NAMALWA (cell line): ENCODE measurements around the gene PTPRD.

ENCODE experiments used
- DNase-seq: peaks from one replicate; pipeline ENCODE4 v3.0.0-alpha.2; 2015; ENCODE audit warnings: low spot score

Gene PTPRD

GRCh38 chr9:8860086-8860485, 1752.7 kb downstream of the PTPRD start:
- no peak for DNase-seq

DNA sequence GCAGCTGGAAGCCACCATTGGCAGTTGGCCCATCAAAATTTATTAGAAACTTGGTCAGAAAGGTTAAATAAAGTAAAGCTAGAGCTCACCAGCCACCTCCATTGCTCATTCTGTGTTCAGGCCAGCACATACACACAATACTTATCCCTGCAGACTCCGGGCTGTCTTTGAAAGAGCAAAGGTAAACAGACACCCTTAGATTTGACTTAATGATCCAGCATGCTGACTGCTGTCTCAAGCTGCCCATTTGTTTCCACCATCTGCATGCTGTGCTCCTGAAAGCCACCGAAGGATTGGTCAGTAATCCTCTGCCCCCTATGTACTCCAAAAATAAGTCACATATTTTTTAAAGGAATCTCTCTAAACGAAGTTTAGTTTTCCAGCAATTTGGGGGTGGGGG, 1753.4 kb downstream of the PTPRD start:
- DNase-seq = no peak

DNA sequence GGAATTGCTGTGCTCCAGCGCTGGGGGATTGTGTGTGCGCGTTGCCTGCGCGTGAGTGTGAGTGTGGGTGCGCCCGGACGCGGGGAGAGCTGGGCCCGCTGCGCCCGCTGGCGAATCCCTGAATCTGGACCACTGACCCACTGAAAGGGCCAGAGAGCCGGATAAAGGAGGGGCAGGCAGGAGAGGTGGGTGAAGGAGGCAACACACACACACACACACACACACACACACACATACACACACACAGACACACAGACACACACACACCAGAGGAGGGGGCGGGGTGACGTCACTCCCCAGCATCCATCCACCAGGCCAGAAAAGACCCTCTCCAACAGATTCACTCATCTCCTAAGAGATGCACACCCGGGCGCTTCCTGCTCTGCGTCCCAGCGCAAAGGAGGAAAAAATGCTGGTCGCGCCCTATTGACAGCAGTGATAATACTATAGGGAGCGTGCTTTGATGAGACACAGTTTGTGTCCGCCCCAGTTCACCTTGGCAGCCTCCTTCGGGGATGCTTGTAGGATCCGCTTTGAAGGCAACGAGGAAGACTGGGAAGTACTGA, 1754.1 kb downstream of the PTPRD start:
- no peak for DNase-seq

DNA sequence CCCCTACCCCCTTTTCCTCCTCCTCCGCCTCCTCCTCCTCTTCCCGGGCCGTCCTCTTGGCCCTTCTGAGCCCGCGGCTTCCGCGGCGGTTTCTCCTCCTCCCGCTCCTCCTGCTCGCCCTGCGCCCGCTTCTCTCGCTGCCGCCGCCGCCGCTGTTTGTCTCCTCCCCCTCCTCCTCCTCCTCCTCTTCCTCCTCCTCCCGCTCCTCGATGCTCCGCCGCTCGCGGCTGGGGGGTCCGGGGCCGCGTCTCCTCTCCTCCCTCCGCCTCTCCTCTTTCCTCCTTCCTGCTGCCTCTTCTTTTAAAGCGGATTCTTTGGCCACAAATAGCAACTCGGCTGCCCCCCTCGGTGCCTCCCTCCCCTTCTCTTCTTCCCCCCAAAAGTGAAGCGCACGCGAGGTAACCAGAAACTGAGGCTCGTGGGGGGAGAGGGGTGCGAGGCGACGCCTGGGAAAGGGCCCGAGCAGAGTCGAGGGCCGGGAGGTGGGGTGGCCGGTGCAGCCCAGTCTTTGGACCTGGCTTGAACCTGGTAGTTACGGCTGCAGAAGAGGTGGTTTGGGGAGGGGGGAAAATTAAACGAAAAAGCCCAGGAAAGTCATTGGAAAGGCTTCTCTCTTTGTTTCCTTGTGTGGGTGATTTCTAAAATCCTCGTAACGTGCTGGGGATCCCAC, 1754.7 kb downstream of the PTPRD start:
- no peak for DNase-seq

GRCh38 chr9:8857068-8857925, 1755.5 kb downstream of the PTPRD start:
- DNase-seq = no peak

GRCh38 chr9:8856396-8857067, 1756.3 kb downstream of the PTPRD start:
- DNase-seq = no peak

DNA sequence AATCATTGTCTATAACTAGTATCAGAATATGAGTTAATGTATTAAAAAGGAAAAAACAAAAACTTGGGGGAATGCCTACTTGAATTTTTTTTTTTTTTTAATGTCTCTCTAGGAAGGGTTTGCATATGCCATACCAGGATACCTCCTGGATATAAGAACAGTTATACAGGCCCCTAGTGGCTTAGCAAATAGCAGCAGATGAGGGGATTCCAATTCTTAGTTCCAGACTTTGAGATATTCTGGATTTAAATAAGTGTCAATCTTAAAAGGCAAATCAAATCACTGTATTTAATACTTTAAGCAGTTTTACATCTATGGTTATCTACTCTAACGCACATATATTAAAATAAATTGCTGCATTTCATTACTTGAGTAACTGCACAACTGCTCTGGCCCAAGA, 1757.8 kb downstream of the PTPRD start:
- no peak for DNase-seq

- no peak for DNase-seq
Measured at GRCh38 chr9:8852301-8852864, 1760.4 kb downstream of the PTPRD start.

- no peak for DNase-seq
Measured at GRCh38 chr9:8850914-8851313, 1761.9 kb downstream of the PTPRD start.

GRCh38 chr9:8845808-8846207, 1767.0 kb downstream of the PTPRD start:
- no peak for DNase-seq

DNA sequence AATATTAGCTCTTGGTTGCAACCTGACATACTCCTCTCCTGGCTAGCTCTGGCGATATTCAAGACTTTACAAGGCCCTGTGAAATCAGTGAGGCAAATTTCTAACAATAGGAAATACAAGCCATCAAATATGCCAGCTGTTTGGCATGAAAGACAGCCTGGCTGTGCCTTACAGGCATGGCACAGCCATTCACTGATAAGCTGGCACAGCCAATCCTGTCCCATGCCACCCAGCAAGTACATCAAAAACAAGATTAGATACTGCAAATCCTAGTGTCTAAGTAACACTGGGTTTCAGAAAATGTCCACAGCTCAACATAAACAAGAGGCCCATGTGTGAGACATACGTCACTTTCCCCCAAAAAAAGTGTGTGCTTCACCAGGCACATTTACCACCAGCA, 1767.4 kb downstream of the PTPRD start:
- DNase-seq = no peak

DNA sequence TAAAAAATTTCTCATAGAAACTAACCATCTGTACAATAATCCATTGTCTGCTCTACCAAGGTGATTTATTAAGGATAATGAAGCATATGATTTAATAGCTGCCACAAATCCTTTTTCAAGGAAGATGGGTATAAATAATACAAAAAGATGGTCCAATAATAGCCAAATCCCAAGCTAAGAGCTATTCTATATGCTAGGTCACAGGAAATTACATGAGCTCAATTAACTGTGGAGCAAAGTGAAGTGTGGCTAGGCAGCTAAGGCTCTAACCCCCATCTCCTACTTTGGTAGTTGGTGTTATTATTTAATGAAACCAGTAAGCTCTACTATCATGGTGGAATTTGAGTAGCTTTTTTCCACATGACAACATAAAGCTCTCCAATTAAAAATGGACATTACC, 1768.3 kb downstream of the PTPRD start:
- DNase-seq = no peak

DNA sequence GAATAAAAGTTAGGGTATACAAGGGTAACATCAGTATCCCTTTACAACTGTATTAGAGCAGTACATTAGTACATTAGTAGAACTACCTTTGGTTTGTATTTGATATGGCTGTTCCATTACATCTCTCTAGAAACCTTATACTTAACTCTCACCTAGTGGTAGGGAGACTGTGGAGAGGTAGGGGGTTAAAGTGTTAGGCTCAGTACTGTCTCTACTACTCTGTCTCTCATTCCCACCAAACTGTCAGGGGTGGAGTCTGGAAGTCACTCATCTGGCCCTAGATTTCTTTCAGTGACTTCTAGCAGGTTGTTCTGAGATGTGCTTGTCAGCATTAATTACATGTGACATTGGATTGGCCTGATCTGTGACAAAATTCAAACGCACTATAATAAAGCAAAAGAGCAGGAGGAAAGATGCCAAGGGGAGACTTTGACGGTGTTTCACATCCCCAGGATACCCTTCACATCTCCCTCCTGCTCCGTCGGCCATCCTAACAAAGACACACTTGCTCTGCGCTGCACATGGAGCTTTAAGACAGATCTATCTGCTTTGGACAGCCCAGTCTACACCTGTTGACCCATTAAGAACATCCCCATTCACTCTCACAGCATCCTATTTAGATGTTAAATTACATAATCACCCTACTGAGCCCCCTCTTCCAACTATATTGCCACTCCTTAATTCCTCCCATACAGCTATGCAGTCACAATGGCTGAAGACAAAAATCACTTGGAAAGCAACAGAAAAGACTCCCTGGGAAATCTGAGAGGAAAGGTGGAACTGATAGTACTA, 1770.2 kb downstream of the PTPRD start:
- DNase-seq = no peak

DNA sequence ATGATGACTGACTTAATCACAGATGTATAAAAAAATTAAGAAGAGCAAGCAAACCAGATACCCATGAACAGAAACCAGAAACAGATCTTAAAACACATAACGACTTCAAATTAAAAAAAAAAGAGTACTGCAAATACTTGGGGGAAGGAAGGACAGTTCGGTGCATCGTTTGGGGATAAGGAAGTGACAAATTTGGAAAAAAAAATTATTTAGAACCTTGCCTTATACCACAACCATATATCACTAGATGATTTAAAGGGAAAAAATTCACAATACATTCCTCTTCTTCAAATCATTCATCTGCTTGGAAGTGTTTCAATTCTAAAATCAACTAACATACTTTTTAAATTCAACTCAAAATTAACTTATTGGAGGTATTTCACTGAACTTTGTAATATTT, 1774.7 kb downstream of the PTPRD start:
- no peak for DNase-seq

GRCh38 chr9:8835291-8835690, 1777.5 kb downstream of the PTPRD start:
- no peak for DNase-seq

- DNase-seq = no peak
Measured at GRCh38 chr9:8832955-8833354, 1779.8 kb downstream of the PTPRD start.

- DNase-seq = no peak
Measured at GRCh38 chr9:8832386-8832785, 1780.4 kb downstream of the PTPRD start.

DNA sequence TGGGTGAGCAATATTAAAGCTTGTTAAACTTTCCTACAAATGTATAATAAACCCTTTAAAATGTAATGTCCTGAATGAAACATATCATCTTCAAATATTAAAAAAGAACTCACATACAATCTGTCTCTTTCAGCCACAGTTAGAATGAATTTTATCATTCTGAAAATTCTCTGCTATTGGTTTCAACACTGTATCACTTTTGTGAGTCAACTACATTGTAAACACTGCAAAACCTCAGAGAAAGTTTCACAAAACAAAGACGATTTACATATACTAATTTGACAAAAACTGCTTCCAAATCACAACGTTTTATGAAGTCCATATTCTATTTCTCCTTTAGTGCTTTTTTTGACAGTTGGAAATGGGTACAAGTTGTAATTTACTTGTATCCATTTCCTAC, 1781.2 kb downstream of the PTPRD start:
- no peak for DNase-seq

DNA sequence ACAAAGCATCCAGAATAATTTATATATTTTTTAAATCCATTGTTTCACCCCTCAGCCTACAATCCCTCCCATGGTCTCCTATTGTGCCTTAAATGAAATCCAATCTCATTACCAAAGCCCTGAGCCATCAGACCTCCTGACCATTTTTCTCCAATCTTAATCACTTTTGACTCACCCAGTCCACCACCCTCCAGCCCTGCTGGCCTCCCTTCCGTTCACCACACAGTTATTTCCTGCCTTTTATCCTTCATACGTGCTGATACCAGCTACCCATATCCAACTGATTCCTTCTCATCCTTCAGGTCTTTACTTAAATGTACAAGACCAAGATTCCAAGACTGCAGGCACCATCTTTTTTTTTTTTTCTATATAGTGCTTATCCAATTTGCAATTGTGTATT, 1786.5 kb downstream of the PTPRD start:
- DNase-seq = no peak

GRCh38 chr9:8825585-8826147, 1787.1 kb downstream of the PTPRD start:
- DNase-seq = no peak
